Liver (tissue), 3 donors: ENCODE data around the gene TMPRSS9.

ENCODE experiments used
- CTCF ChIP-seq: fragments of 150-350 bp; IDR thresholded peaks from 2 replicates; pipeline ENCODE4 v1.5.1; 2017; ENCODE audit warnings: improper control_type of control experiment, low read depth, low read length; ENCODE audit not compliant: missing input control
- EGR1 ChIP-seq, 2 donors: IDR thresholded peaks; 2 replicates each; pipeline ENCODE4 v1.6.1; 2016 to 2018; ENCODE audit warnings: antibody characterized with exemption in 2 of 2, low read depth in 2 of 2
- FOXA1 ChIP-seq: IDR thresholded peaks from 2 replicates; pipeline ENCODE4 v1.6.1; 2016; ENCODE audit warnings: antibody characterized with exemption
- GABPA ChIP-seq, 2 donors: IDR thresholded peaks in 1 of 2; conservative IDR thresholded peaks in 1 of 2; 2 replicates each; pipeline ENCODE4 v1.6.1; 2016; ENCODE audit warnings: antibody characterized with exemption in 2 of 2, mild to moderate bottlenecking in 1 of 2, moderate library complexity in 1 of 2
- JUND ChIP-seq, 2 donors: IDR thresholded peaks; 2 replicates each; pipeline ENCODE4 v1.6.1; 2016; ENCODE audit warnings: antibody characterized with exemption in 2 of 2
- MAX ChIP-seq: IDR thresholded peaks from 2 replicates; pipeline ENCODE4 v1.6.1; 2016; ENCODE audit warnings: antibody characterized with exemption
- RAD21 ChIP-seq, 2 donors: IDR thresholded peaks; 2 replicates each; pipeline ENCODE4 v1.6.1; 2016; ENCODE audit warnings: antibody characterized with exemption in 2 of 2, mild to moderate bottlenecking in 2 of 2
- RXRA ChIP-seq, 2 donors: IDR thresholded peaks; 2 replicates each; pipeline ENCODE4 v1.6.1; 2017 to 2018; ENCODE audit warnings: antibody characterized with exemption in 2 of 2, mild to moderate bottlenecking in 1 of 2
- SP1 ChIP-seq: IDR thresholded peaks from 2 replicates; pipeline ENCODE4 v1.6.1; 2018; ENCODE audit warnings: antibody characterized with exemption, mild to moderate bottlenecking
- TAF1 ChIP-seq: conservative IDR thresholded peaks from 2 replicates; pipeline ENCODE4 v1.6.1; 2016; ENCODE audit warnings: antibody characterized with exemption, mild to moderate bottlenecking
- YY1 ChIP-seq: IDR thresholded peaks from 2 replicates; pipeline ENCODE4 v1.6.1; 2016; ENCODE audit warnings: antibody characterized with exemption, mild to moderate bottlenecking
- TF ChIP-seq, protein P1 (sequence below): IDR thresholded peaks from 2 replicates; pipeline ENCODE4 v1.6.1; 2016; ENCODE audit warnings: antibody characterized with exemption
- TF ChIP-seq, protein P2 (sequence below): IDR thresholded peaks from 2 replicates; pipeline ENCODE4 v1.6.1; 2016; ENCODE audit warnings: antibody characterized with exemption, mild to moderate bottlenecking
- donor health status: healthy.
- donor health status: healthy.

GRCh38 chr19:2354670-2355069, 5.4 kb upstream of the TMPRSS9 start:
- TF ChIP-seq MAX, result no peak
- no peak for TF ChIP-seq CTCF
- TF ChIP-seq RXRA (IDR thresholded peaks at IDR 0.05), result no peak
- no peak for TF ChIP-seq JUND (IDR thresholded peaks at IDR 0.05)
- TF ChIP-seq GABPA (IDR thresholded peaks at IDR 0.05 in 1 of 2, conservative IDR thresholded peaks at IDR 0.05 in 1 of 2), result no peak
- no peak for TF ChIP-seq RAD21 (IDR thresholded peaks at IDR 0.05)
- no peak for TF ChIP-seq TAF1
- TF ChIP-seq EGR1 (IDR thresholded peaks at IDR 0.05; ENCODE audit: low read depth in 2 of 2), result no peak
- no peak for TF ChIP-seq SP1
- TF ChIP-seq, protein P1, sequence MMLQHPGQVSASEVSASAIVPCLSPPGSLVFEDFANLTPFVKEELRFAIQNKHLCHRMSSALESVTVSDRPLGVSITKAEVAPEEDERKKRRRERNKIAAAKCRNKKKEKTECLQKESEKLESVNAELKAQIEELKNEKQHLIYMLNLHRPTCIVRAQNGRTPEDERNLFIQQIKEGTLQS, result no peak
- no peak for TF ChIP-seq YY1
- TF ChIP-seq FOXA1, result no peak
- TF ChIP-seq, protein P2, sequence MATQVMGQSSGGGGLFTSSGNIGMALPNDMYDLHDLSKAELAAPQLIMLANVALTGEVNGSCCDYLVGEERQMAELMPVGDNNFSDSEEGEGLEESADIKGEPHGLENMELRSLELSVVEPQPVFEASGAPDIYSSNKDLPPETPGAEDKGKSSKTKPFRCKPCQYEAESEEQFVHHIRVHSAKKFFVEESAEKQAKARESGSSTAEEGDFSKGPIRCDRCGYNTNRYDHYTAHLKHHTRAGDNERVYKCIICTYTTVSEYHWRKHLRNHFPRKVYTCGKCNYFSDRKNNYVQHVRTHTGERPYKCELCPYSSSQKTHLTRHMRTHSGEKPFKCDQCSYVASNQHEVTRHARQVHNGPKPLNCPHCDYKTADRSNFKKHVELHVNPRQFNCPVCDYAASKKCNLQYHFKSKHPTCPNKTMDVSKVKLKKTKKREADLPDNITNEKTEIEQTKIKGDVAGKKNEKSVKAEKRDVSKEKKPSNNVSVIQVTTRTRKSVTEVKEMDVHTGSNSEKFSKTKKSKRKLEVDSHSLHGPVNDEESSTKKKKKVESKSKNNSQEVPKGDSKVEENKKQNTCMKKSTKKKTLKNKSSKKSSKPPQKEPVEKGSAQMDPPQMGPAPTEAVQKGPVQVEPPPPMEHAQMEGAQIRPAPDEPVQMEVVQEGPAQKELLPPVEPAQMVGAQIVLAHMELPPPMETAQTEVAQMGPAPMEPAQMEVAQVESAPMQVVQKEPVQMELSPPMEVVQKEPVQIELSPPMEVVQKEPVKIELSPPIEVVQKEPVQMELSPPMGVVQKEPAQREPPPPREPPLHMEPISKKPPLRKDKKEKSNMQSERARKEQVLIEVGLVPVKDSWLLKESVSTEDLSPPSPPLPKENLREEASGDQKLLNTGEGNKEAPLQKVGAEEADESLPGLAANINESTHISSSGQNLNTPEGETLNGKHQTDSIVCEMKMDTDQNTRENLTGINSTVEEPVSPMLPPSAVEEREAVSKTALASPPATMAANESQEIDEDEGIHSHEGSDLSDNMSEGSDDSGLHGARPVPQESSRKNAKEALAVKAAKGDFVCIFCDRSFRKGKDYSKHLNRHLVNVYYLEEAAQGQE, result no peak
